H9 (cell line): ENCODE measurements around the gene PCGF2. TPM values are rescaled to one million over a fixed set of nuclear protein-coding genes. Genes with fewer than 3 reads are reported as not detected.
A peak's percentile ranks its signal among the peaks of the same experiment; 100 is the strongest.
"Not testable (repeated sequence)": the region's sequence is repeated elsewhere in the genome, so short reads cannot be mapped to it uniquely, and the experiment has no call there.

Experiments used
- DNase-seq: peaks from one replicate; pipeline ENCODE4 v3.0.0-alpha.2; 2017
- H2AFZ ChIP-seq: one replicate; pipeline ENCODE4 v1.6.1; 2013; ENCODE audit warnings: mild to moderate bottlenecking, low read length, control low read depth, moderate library complexity
- H2AK5ac ChIP-seq: 2 replicates; pipeline ENCODE4 v1.6.1; 2013; ENCODE audit warnings: low read length, control low read depth, mixed read lengths; ENCODE audit not compliant: insufficient read length
- H2BK120ac ChIP-seq: one replicate; pipeline ENCODE4 v1.6.1; 2013; ENCODE audit warnings: low read depth, mild to moderate bottlenecking, low read length, control low read depth, inconsistent platforms; ENCODE audit not compliant: poor library complexity, severe bottlenecking
- H2BK12ac ChIP-seq: 2 replicates; pipeline ENCODE4 v1.6.1; 2013; ENCODE audit warnings: low read length, control low read depth, mixed read lengths, low read depth; ENCODE audit not compliant: insufficient read length
- H2BK15ac ChIP-seq: 2 replicates; pipeline ENCODE4 v1.6.1; 2013; ENCODE audit warnings: low read depth, low read length, control low read depth
- H2BK20ac ChIP-seq: one replicate; pipeline ENCODE4 v1.6.1; 2013; ENCODE audit warnings: low read depth, mild to moderate bottlenecking, low read length, control low read depth, inconsistent platforms; ENCODE audit not compliant: poor library complexity, severe bottlenecking
- H2BK5ac ChIP-seq: 2 replicates; pipeline ENCODE4 v1.6.1; 2013; ENCODE audit warnings: low read length, control low read depth, mixed read lengths; ENCODE audit not compliant: insufficient read length
- H3K14ac ChIP-seq: 2 replicates; pipeline ENCODE4 v1.6.1; 2013; ENCODE audit warnings: low read length, control low read depth; ENCODE audit not compliant: insufficient read depth
- H3K18ac ChIP-seq: 2 replicates; pipeline ENCODE4 v1.6.1; 2013; ENCODE audit warnings: low read depth, mild to moderate bottlenecking, mixed read lengths, low read length, control low read depth; ENCODE audit not compliant: insufficient read length
- H3K23ac ChIP-seq: 2 replicates; pipeline ENCODE4 v1.6.1; 2013; ENCODE audit warnings: low read length, control low read depth, mixed read lengths, low read depth; ENCODE audit not compliant: insufficient read length
- H3K23me2 ChIP-seq: 2 replicates; pipeline ENCODE4 v1.6.1; 2013; ENCODE audit warnings: low read depth, mild to moderate bottlenecking, mixed read lengths, low read length, control low read depth; ENCODE audit not compliant: insufficient read length, poor library complexity, severe bottlenecking
- H3K27ac ChIP-seq: 2 replicates; pipeline ENCODE4 v1.5.1; 2013; ENCODE audit warnings: low read length, control low read depth, mixed read lengths, low read depth; ENCODE audit not compliant: insufficient read length
- H3K27me3 ChIP-seq: 2 replicates; pipeline ENCODE4 v1.6.1; 2013; ENCODE audit warnings: low read length, control low read depth, inconsistent platforms; ENCODE audit not compliant: insufficient read depth
- H3K4ac ChIP-seq: 2 replicates; pipeline ENCODE4 v1.6.1; 2013; ENCODE audit warnings: low read depth, mild to moderate bottlenecking, control low read depth, inconsistent platforms, low read length, moderate library complexity
- H3K4me1 ChIP-seq: 2 replicates; pipeline ENCODE4 v1.6.1; 2013; ENCODE audit warnings: low read length, control low read depth, inconsistent platforms; ENCODE audit not compliant: insufficient read depth
- H3K4me2 ChIP-seq: 2 replicates; pipeline ENCODE4 v1.6.1; 2013; ENCODE audit warnings: low read length, control low read depth, mixed read lengths; ENCODE audit not compliant: insufficient read length, insufficient read depth
- H3K56ac ChIP-seq: 2 replicates; pipeline ENCODE4 v1.6.1; 2013; ENCODE audit warnings: low read depth, mild to moderate bottlenecking, mixed read lengths, low read length, control low read depth; ENCODE audit not compliant: insufficient read length
- H3K79me1 ChIP-seq: 2 replicates; pipeline ENCODE4 v1.6.1; 2013; ENCODE audit warnings: low read depth, mild to moderate bottlenecking, moderate library complexity, low read length, control low read depth, inconsistent platforms; ENCODE audit not compliant: insufficient read depth, poor library complexity, severe bottlenecking
- H3K79me2 ChIP-seq: 2 replicates; pipeline ENCODE4 v1.6.1; 2013; ENCODE audit warnings: low read length, control low read depth, inconsistent platforms; ENCODE audit not compliant: insufficient read depth
- H3K9ac ChIP-seq: 2 replicates; pipeline ENCODE4 v1.6.1; 2013; ENCODE audit warnings: low read length, control low read depth, mixed read lengths; ENCODE audit not compliant: insufficient read length; ENCODE audit errors: extremely low read depth
- H3K9me3 ChIP-seq: one replicate; pipeline ENCODE4 v1.6.1; 2013; ENCODE audit warnings: low read depth, low read length, inconsistent platforms; ENCODE audit not compliant: control insufficient read depth
- H3T11ph ChIP-seq: one replicate; pipeline ENCODE4 v1.6.1; 2013; ENCODE audit warnings: mild to moderate bottlenecking, low read length, control low read depth, inconsistent platforms
- H4K20me1 ChIP-seq: one replicate; pipeline ENCODE4 v1.6.1; 2013; ENCODE audit not compliant: control insufficient read depth, insufficient read length, insufficient read depth
- H4K5ac ChIP-seq: 2 replicates; pipeline ENCODE4 v1.6.1; 2013; ENCODE audit warnings: low read depth, mild to moderate bottlenecking, mixed read lengths, low read length, control low read depth; ENCODE audit not compliant: insufficient read length
- H4K8ac ChIP-seq: replicated peaks from 2 replicates; pipeline ENCODE4 v1.6.1; 2013; ENCODE audit warnings: low read length, control low read depth, mixed read lengths, low read depth; ENCODE audit not compliant: insufficient read length
- H4K91ac ChIP-seq: 2 replicates; pipeline ENCODE4 v1.6.1; 2013; ENCODE audit warnings: low read depth, mild to moderate bottlenecking, moderate library complexity, mixed read lengths, low read length, control low read depth; ENCODE audit not compliant: insufficient read length
- H3K27ac Mint-ChIP-seq, 3 experiments: 2 replicates in 2 of 3; 3 replicates in 1 of 3; pipeline ENCODE4 v1.8.0; 2020 to 2021; ENCODE audit warnings: mixed read lengths in 3 of 3, mild to moderate bottlenecking in 1 of 3, moderate library complexity in 1 of 3
- H3K27me3 Mint-ChIP-seq: 2 replicates; pipeline ENCODE4 v1.8.0; 2021; ENCODE audit warnings: low read depth, mild to moderate bottlenecking, moderate library complexity, mixed read lengths
- H3K36me3 Mint-ChIP-seq, 3 experiments: 2 replicates in 2 of 3; 3 replicates in 1 of 3; pipeline ENCODE4 v1.8.0; 2020 to 2021; ENCODE audit warnings: low read depth in 3 of 3, mixed read lengths in 3 of 3; ENCODE audit not compliant: insufficient read depth in 1 of 3
- H3K4me1 Mint-ChIP-seq, 2 experiments: 2 replicates each; pipeline ENCODE4 v1.8.0; 2020; ENCODE audit warnings: mixed read lengths in 2 of 2
- H3K4me3 Mint-ChIP-seq, 2 experiments: 2 replicates in 1 of 2; 3 replicates in 1 of 2; pipeline ENCODE4 v1.8.0; 2020 to 2021; ENCODE audit warnings: mild to moderate bottlenecking in 2 of 2, mixed read lengths in 2 of 2, moderate library complexity in 1 of 2
- H3K9me3 Mint-ChIP-seq, 2 experiments: 2 replicates in 1 of 2; 3 replicates in 1 of 2; pipeline ENCODE4 v1.8.0; 2020; ENCODE audit warnings: mild to moderate bottlenecking in 2 of 2, mixed read lengths in 2 of 2, moderate library complexity in 1 of 2
- WGBS: extraction: QIAGEN DNeasy Blood & Tissue Kit; methylation state at CpG from one replicate; pipeline ENCODE4 v1.1.7; 2013; ENCODE audit warnings: missing lambda C conversion rate, low lambda C conversion rate, mixed read lengths; ENCODE audit not compliant: insufficient read length; ENCODE audit errors: extremely low coverage; 5-methylcytosine and 5-hydroxymethylcytosine counted together
- total RNA-seq: library from RNA; stranded (reverse); gene quantifications from 2 replicates; pipeline ENCODE4 v1.2.1, GENCODE V29; 2021
- TF ChIP-seq, protein P1 (sequence below): fragments of 200-600 bp; sonication (generic); conservative IDR thresholded peaks from 3 replicates; pipeline ENCODE4 v1.8.0; 2021; ENCODE audit warnings: antibody characterized with exemption, mild to moderate bottlenecking

Gene PCGF2
- total RNA-seq, 1 experiment from 2014 or later = 106 TPM

GRCh38 chr17:38791162-38791561 lies 43.0 kb upstream of the PCGF2 start:
- no peak overlapping the region for H3K18ac ChIP-seq
- H3K9me3 ChIP-seq = no peaks in the 10 kb centered on the region
- TF ChIP-seq, protein P1, sequence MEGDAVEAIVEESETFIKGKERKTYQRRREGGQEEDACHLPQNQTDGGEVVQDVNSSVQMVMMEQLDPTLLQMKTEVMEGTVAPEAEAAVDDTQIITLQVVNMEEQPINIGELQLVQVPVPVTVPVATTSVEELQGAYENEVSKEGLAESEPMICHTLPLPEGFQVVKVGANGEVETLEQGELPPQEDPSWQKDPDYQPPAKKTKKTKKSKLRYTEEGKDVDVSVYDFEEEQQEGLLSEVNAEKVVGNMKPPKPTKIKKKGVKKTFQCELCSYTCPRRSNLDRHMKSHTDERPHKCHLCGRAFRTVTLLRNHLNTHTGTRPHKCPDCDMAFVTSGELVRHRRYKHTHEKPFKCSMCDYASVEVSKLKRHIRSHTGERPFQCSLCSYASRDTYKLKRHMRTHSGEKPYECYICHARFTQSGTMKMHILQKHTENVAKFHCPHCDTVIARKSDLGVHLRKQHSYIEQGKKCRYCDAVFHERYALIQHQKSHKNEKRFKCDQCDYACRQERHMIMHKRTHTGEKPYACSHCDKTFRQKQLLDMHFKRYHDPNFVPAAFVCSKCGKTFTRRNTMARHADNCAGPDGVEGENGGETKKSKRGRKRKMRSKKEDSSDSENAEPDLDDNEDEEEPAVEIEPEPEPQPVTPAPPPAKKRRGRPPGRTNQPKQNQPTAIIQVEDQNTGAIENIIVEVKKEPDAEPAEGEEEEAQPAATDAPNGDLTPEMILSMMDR = no peak
- Mint-ChIP-seq H3K4me1 (peaks cover 12 to 19% of the 10 kb centered on the region in 2 experiments), H3K4me3 (peak overlapping the region in 1 of 2 experiments; percentile 12; a peak in 1 of 5 replicates), H3K36me3 (peaks cover 5 to 39% (median 28%) of the 10 kb centered on the region in 3 experiments; a peak in 6 of 7 replicates), H3K9me3 (no peaks in the 10 kb centered on the region), H3K27me3 (no peaks in the 10 kb centered on the region; the same call in 1 of the 2 replicates), H3K27ac (0 out of 7 replicates have a peak overlapping the region, but pooled peaks of 1 of the 3 experiments have one; percentile 3)
- H2BK15ac ChIP-seq = no peak overlapping the region
- no peak overlapping the region for H4K5ac ChIP-seq
- H3K27me3 ChIP-seq = no peaks in the 10 kb centered on the region
- no peak overlapping the region for H3K23ac ChIP-seq
- no peak overlapping the region for H3K56ac ChIP-seq
- no peak overlapping the region for H3K9ac ChIP-seq
- no CpG with 5 or more reads among the region's 5 CpGs for whole genome bisulfite sequencing
- H3K4ac ChIP-seq = no peak overlapping the region
- H3T11ph ChIP-seq = no peak overlapping the region
- H3K27ac ChIP-seq = no peak overlapping the region
- no peak overlapping the region for H2AK5ac ChIP-seq
- H3K4me2 ChIP-seq = no peak overlapping the region
- DNase-seq = no peak
- H4K91ac ChIP-seq = no peak overlapping the region
- H4K8ac ChIP-seq = peak overlapping the region; percentile 29
- H2AFZ ChIP-seq = no peak overlapping the region
- no peak overlapping the region for H3K14ac ChIP-seq
- H3K23me2 ChIP-seq = no peaks in the 10 kb centered on the region
- H2BK20ac ChIP-seq = no peak overlapping the region
- peaks cover 3% of the 10 kb centered on the region for H3K79me1 ChIP-seq
- no peak overlapping the region for H2BK120ac ChIP-seq
- H3K4me1 ChIP-seq = no peaks in the 10 kb centered on the region
- no peak overlapping the region for H2BK5ac ChIP-seq
- peaks cover 1% of the 10 kb centered on the region; the same call in 1 of the 2 replicates for H3K79me2 ChIP-seq
- no peaks in the 10 kb centered on the region for H4K20me1 ChIP-seq
- H2BK12ac ChIP-seq = no peak overlapping the region

DNA sequence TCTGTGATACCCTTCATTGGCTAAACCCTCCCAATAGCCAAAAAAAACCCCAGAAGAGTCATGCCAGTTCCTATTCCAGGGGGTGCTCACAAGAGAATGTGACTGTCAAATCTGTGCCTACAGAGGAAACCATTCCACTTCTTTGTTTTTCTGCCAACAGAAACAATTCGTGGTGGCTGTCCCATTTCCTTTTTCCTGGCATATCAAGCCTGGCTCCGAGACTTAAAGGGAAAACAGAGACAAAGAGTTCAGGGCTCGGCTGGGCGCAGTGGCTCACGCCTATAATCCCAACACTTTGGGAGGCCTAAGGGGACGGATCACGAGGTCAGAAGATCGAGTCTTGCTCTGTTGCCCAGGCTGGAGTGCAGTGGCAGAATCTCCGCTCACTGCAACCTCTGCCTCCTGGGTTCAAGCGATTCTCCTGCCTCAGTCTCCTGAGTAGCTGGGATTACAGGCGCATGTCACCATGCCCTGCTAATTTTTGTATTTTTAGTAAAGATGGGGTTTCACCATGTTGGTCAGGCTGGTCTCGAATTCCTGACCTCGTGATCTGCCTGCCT lies 42.1 kb upstream of the PCGF2 start:
- H3K27me3 ChIP-seq, H3K9me3 ChIP-seq, H2AFZ ChIP-seq, H3K4me2 ChIP-seq, H4K20me1 ChIP-seq, H2BK120ac ChIP-seq, H3K14ac ChIP-seq, H3T11ph ChIP-seq, H3K27ac ChIP-seq, H3K56ac ChIP-seq, H3K9ac ChIP-seq, H2BK5ac ChIP-seq, H3K79me1 ChIP-seq, H3K4me1 ChIP-seq, H3K23me2 ChIP-seq, H3K79me2 ChIP-seq, H4K8ac ChIP-seq, H3K27me3 Mint-ChIP-seq, H4K5ac ChIP-seq, H2BK12ac ChIP-seq, H2AK5ac ChIP-seq, H2BK20ac ChIP-seq, H3K23ac ChIP-seq, H3K4ac ChIP-seq, H3K9me3 Mint-ChIP-seq, H2BK15ac ChIP-seq, DNase-seq, H3K18ac ChIP-seq, H3K27ac Mint-ChIP-seq, H4K91ac ChIP-seq: not testable (repeated sequence)
- Mint-ChIP-seq H3K4me1 (peaks cover 12 to 19% of the 10 kb centered on the region in 2 experiments), H3K4me3 (peak overlapping the region in 1 of 2 experiments; percentile 16; a peak in 1 of 5 replicates), H3K36me3 (peaks cover 7 to 40% (median 31%) of the 10 kb centered on the region in 3 experiments; a peak in 6 of 7 replicates)
- no CpG with 5 or more reads among the region's 13 CpGs for WGBS
